22Rv1 (cell line): ENCODE data around the gene MED28.

Experiments used
- H3K27ac ChIP-seq: fragments of 450-650 bp; 2 replicates; pipeline ENCODE4 v1.5.1; 2017
- ZFX ChIP-seq: fragments of 450-650 bp; IDR thresholded peaks from 2 replicates; pipeline ENCODE4 v1.6.1; 2017; ENCODE audit warnings: antibody characterized with exemption, borderline replicate concordance
- TF ChIP-seq, protein P1 (sequence below): fragments of 450-650 bp; IDR thresholded peaks from 2 replicates; pipeline ENCODE4 v1.5.1; 2017; ENCODE audit warnings: mild to moderate bottlenecking

MED28 gene

DNA sequence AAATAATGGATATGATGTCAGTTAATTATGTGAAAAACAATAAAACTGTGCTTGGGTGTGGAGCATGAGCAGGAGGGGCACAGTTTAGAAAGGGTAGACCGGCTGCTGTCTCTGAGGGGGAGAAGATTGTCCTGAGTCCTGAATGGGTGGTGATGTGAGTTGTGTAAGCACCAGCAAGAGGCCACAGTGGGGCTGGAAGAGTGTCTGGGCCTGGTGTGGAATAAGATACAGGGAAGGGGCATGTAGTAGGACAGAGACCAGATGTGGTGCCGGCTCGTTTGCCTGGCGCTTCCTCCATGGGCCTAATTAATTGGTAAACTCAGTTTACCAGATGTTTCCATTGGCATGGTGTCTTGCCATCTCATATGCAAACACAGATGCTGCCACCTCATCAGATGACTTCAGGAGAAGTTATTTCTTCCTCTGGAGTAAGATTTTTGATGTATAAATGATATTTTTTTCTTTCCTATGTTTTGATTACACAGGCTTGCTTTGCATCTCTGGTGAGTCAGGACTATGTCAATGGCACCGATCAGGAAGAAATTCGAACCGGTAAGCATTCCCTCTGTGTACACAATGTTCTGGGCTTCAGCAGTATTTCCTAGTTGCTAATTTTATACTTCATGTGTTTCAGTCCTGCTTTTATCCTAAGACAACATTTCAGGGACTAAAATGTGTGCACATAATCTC is 5.1 kb downstream of the MED28 start:
- H3K27ac ChIP-seq, result no peak overlapping the region
- TF ChIP-seq, protein P1, sequence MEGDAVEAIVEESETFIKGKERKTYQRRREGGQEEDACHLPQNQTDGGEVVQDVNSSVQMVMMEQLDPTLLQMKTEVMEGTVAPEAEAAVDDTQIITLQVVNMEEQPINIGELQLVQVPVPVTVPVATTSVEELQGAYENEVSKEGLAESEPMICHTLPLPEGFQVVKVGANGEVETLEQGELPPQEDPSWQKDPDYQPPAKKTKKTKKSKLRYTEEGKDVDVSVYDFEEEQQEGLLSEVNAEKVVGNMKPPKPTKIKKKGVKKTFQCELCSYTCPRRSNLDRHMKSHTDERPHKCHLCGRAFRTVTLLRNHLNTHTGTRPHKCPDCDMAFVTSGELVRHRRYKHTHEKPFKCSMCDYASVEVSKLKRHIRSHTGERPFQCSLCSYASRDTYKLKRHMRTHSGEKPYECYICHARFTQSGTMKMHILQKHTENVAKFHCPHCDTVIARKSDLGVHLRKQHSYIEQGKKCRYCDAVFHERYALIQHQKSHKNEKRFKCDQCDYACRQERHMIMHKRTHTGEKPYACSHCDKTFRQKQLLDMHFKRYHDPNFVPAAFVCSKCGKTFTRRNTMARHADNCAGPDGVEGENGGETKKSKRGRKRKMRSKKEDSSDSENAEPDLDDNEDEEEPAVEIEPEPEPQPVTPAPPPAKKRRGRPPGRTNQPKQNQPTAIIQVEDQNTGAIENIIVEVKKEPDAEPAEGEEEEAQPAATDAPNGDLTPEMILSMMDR, result no peak
- TF ChIP-seq ZFX, result no peak

DNA sequence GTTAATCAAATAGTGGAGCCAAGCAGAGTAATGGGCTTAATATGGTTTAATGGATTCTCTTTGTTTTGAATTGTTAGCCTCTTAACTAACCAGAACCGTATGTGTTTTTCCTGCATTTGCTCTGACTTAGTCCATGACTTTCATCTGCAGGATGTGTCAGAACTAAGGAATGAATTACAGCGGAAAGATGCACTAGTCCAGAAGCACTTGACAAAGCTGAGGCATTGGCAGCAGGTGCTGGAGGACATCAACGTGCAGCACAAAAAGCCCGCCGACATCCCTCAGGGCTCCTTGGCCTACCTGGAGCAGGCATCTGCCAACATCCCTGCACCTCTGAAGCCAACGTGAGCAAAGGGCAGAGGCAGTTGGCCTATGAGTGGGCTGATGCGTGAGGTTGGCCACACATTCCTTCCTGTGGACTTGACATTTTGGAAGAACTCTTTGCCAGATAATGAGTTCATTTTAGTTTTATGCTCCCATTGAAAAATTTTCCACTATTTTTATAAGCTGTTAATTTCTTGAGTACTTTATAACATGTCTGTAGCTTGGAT is 9.1 kb downstream of the MED28 start:
- H3K27ac ChIP-seq, result no peak overlapping the region
- TF ChIP-seq ZFX, result no peak
- TF ChIP-seq, protein P1, result no peak

DNA sequence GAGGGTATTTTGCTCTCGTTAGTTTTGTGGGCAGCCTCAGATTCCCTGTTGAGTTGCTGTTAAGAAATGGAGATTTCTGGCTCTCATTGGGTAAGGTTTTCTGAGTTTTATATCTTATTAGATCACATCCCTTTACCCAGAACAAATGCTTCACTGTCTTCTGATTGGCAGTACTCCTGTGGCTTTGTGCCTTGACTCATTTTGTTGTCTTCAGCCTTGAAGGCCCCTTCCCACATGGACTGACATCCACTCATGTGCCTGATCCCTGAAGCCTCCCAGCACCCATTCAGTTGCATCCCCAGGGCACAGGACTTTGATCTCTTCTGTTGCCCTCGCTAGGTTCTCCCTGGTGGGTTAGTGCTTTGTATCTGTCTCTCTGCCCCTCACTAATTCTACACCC is 10.4 kb downstream of the MED28 start:
- H3K27ac ChIP-seq, result no peak overlapping the region
- TF ChIP-seq, protein P1, result no peak

DNA sequence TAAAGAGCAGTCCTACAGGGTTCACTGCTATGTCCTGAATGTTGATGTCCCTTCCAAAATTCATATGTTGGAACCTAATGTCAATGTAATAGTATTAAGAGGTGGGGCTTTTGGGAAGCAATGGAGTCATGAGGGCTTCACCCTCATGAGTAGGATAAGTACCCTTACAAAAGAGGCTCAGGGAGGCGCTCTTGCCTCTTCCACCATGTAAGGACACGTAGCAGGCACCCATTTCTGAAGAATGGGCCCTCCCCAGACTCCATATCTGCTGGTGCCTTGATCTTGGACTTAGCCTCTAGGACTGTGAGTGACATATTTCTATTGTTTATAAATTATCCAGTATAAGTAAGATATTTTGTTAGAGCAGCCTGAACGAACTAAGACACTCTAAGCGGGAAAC is 15.8 kb downstream of the MED28 start:
- TF ChIP-seq ZFX, result no peak
- TF ChIP-seq, protein P1, result no peak
- H3K27ac ChIP-seq, result no peak overlapping the region

DNA sequence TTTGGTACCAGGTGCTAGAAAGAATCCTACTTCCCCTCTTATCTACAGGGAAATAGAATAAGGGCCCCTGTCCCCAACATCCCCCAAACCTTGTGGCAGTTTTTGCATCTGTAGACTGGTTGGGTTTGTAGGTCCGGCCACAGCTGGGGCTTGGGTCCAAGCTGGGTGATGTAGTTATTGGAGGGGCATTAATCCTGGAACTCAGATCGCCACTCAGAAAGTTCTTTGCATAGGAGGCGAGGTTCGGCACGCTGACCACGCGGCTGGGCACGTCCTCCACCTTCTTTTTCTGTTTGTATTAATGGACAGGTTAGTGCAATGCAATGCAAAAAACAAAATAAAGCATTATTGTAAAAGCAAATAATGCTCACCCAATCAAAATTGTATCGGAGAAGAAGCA is 19.2 kb downstream of the MED28 start:
- no peak overlapping the region for H3K27ac ChIP-seq
- no peak for TF ChIP-seq ZFX
- TF ChIP-seq, protein P1, result no peak

DNA sequence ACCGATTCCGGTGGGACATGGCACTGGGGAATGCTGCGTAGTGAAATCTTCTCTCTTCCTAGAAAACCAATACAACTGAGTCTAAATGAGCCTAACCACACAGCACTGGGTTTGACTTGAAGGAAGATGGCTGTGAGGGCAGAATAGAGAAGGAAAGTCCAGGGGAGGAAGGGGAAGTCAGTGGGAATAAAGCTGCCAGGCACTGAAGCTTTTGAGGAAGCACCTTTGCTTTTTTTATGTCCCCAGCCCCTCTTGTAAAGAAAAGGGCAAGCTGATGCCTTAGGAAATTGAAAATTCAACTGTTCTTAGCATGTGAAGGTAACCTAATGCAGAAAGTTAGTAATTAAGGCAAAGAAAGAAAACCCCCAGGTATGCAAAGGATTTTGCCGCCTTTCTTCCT is 20.6 kb downstream of the MED28 start:
- TF ChIP-seq, protein P1, result no peak
- no peak for TF ChIP-seq ZFX
- no peak overlapping the region for H3K27ac ChIP-seq

DNA sequence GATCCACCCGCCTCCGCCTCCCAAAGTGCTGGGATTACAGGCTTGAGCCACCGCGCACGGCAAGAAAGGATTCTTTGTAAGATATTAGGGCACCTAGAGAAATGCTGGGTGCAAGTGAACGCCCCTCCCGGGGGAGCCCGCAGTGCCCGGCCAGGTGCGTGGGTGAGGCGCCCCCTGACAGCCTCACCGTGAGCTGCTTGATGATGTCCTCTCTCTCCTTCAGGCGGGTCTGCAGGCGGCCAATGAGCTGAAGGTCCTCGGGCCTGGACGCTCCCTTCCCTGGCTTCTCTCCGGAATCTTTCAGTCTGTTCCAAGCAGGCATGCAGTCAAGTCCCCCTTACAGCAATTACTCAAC is 21.9 kb downstream of the MED28 start:
- TF ChIP-seq ZFX, result no peak
- TF ChIP-seq, protein P1, result no peak
- no peak overlapping the region for H3K27ac ChIP-seq
